Heart left ventricle (tissue), 13 donors: ENCODE data around the gene IPO11.

Experiments used
- POLR2A ChIP-seq, 2 donors: fragments of 450-650 bp; IDR thresholded peaks; one replicate each; pipeline ENCODE4 v1.6.1; 2017; ENCODE audit warnings: antibody characterized with exemption in 2 of 2, mild to moderate bottlenecking in 2 of 2, moderate library complexity in 2 of 2
- TF ChIP-seq, protein P1 (sequence below), 12 donors: fragments of 200-600 bp; sonication (generic) in 4 of 12; IDR thresholded peaks; one replicate each; pipeline versions ENCODE4 v1.5.0 to v1.8.0; 2018 to 2022; ENCODE audit warnings: antibody characterized with exemption in 12 of 12, mild to moderate bottlenecking in 5 of 12
- donor health status: ischemic (EF 13 %, LVEDD 7.1; RV severe dilation, severe dysfunction).
- donor health status: DM: no; HTN: yes; CAD: no.
- donor health status: DM: no; HTN: no; CAD: no.
- donor health status: ischemic (EF 25% LVEDD 6.9; RV normal size, moderate dysfunction).
- donor health status: ischemic (EF 25% LVEDD 5.7; RV mildly dilated, moderate dysfunction).
- donor health status: ischemic (EF 35%, LVEDD 5.7; RV mildly dilated, moderate dysfunction).
- donor health status: nonischemic (EF 11% LVEDD 7.7; RV severe dilation, severe dysfunction).
- donor health status: DM: yes; HTN: yes; CAD: no.
- donor health status: PGD.
- donor health status: ischemic (EF 29% LVEDD 5.4; RV normal size, mild dysfunction).
- donor health status: nonischemic (EF 23%, LVEDD 6.1; RV moderate dilation, normal function).

DNA sequence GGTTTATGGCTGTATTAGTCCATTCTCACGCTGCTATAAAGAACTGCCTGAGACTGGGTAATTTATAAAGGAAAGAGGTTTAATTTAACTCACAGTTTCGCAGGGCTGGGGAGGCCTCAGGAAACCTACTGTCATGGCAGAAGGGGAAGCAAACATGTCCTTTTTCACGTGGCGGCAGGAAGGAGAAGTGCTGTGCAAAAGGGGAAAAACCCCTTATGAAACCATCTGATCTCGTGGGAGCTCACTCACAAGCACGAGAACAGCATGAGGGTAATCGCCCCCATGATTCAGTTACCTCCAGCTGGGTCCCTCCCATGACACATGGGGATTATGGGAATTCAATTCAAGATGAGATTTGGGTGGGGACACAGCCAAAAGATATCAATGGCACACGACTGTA lies 180.0 kb downstream of the IPO11 start:
- TF ChIP-seq, protein P1, sequence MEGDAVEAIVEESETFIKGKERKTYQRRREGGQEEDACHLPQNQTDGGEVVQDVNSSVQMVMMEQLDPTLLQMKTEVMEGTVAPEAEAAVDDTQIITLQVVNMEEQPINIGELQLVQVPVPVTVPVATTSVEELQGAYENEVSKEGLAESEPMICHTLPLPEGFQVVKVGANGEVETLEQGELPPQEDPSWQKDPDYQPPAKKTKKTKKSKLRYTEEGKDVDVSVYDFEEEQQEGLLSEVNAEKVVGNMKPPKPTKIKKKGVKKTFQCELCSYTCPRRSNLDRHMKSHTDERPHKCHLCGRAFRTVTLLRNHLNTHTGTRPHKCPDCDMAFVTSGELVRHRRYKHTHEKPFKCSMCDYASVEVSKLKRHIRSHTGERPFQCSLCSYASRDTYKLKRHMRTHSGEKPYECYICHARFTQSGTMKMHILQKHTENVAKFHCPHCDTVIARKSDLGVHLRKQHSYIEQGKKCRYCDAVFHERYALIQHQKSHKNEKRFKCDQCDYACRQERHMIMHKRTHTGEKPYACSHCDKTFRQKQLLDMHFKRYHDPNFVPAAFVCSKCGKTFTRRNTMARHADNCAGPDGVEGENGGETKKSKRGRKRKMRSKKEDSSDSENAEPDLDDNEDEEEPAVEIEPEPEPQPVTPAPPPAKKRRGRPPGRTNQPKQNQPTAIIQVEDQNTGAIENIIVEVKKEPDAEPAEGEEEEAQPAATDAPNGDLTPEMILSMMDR (IDR thresholded peaks at IDR 0.05) = no peak
- no peak for TF ChIP-seq POLR2A (IDR thresholded peaks at IDR 0.05)
